ENCODE data around the gene ZC3H7A. TPM values are rescaled to one million over a fixed set of nuclear protein-coding genes. Genes with fewer than 3 reads are reported as not detected.

ZC3H7A gene
- total and polyA plus RNA-seq, 2 of the 13 experiments (the other 11 are each of a cell fraction or from before 2014, with no cell fraction given): 29.2 to 36.8 TPM

DNA sequence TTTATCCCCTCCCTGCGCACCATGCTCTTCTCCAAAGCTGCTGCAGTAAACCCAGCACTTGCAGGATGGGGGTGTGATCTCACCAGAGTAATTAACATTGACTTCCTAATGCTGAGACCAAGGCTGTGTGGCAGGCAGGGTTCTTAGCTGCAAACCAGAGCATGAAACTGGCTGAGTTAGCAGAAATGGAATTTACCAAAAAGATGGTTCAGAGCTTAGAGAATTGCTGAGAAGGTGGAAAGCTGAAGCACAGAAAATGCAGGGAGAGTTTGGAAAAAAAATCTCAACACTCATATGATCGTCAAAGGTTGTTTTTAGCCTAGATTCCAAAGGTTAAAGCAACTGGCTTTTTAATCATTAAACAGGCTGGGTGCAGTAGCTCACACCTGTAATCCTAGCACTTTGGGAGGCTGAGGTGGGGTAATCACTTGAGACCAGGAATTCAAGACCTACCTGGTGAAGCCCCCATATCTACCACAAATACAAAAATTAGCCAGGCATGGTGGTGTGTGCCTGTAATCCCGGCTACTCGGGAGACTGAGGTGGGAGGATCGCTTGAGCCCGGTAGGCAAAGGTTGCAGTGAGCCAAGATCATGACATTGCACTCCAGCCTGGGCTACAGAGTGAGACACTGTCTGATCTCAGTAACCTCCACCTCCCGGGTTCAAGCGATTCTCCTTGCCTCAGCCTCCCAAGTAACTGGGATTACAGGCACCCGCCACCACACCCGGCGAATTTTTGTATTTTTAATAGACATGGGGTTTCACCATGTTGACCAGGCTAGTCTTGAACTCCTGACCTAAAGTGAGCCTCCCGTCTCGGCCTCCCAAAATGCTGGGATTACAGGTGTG, 48.4 kb downstream of the ZC3H7A start (continued):
- TF ChIP-seq, protein P1, sequence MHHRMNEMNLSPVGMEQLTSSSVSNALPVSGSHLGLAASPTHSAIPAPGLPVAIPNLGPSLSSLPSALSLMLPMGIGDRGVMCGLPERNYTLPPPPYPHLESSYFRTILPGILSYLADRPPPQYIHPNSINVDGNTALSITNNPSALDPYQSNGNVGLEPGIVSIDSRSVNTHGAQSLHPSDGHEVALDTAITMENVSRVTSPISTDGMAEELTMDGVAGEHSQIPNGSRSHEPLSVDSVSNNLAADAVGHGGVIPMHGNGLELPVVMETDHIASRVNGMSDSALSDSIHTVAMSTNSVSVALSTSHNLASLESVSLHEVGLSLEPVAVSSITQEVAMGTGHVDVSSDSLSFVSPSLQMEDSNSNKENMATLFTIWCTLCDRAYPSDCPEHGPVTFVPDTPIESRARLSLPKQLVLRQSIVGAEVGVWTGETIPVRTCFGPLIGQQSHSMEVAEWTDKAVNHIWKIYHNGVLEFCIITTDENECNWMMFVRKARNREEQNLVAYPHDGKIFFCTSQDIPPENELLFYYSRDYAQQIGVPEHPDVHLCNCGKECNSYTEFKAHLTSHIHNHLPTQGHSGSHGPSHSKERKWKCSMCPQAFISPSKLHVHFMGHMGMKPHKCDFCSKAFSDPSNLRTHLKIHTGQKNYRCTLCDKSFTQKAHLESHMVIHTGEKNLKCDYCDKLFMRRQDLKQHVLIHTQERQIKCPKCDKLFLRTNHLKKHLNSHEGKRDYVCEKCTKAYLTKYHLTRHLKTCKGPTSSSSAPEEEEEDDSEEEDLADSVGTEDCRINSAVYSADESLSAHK (CRISPR knock-in tag; IDR thresholded peaks at IDR 0.05; ENCODE audit: borderline replicate concordance): no peak
- TF ChIP-seq ZNF230 (CRISPR knock-in tag; IDR thresholded peaks at IDR 0.05) (no peak), ZNF83 (CRISPR knock-in tag; IDR thresholded peaks at IDR 0.05; ENCODE audit: borderline replicate concordance) (0 out of 2 replicates have a peak, but pooled peaks have one; percentile 62), ZMYM3 (CRISPR knock-in tag; IDR thresholded peaks at IDR 0.05) (peak; percentile 97), PRPF4 (IDR thresholded peaks at IDR 0.05; ENCODE audit: low read depth, low read length, poor library complexity, severe bottlenecking) (no peak), ZNF264 (CRISPR knock-in tag; IDR thresholded peaks at IDR 0.05) (peak; percentile 84; the same call in 1 of the 2 replicates), SAFB2 (CRISPR knock-in tag; IDR thresholded peaks at IDR 0.05; ENCODE audit: borderline replicate concordance, low read depth) (no peak), NR2F2 (IDR thresholded peaks at IDR 0.05; ENCODE audit: borderline replicate concordance, low read depth) (no peak), HES4 (CRISPR knock-in tag; IDR thresholded peaks at IDR 0.05; ENCODE audit: borderline replicate concordance) (no peak), ZFP37 (CRISPR knock-in tag; IDR thresholded peaks at IDR 0.05; ENCODE audit: borderline replicate concordance) (peak; percentile 67; the same call in 1 of the 2 replicates)
- TF ChIP-seq, protein P2, sequence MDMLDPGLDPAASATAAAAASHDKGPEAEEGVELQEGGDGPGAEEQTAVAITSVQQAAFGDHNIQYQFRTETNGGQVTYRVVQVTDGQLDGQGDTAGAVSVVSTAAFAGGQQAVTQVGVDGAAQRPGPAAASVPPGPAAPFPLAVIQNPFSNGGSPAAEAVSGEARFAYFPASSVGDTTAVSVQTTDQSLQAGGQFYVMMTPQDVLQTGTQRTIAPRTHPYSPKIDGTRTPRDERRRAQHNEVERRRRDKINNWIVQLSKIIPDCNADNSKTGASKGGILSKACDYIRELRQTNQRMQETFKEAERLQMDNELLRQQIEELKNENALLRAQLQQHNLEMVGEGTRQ (IDR thresholded peaks at IDR 0.05; ENCODE audit: low read depth, low read length): no peak
- TF ChIP-seq, protein P2 (CRISPR knock-in tag; IDR thresholded peaks at IDR 0.05; ENCODE audit: borderline replicate concordance): 0 out of 2 replicates have a peak, but pooled peaks have one; percentile 16
- TF ChIP-seq, protein P3, sequence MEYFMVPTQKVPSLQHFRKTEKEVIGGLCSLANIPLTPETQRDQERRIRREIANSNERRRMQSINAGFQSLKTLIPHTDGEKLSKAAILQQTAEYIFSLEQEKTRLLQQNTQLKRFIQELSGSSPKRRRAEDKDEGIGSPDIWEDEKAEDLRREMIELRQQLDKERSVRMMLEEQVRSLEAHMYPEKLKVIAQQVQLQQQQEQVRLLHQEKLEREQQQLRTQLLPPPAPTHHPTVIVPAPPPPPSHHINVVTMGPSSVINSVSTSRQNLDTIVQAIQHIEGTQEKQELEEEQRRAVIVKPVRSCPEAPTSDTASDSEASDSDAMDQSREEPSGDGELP (IDR thresholded peaks at IDR 0.05; ENCODE audit: borderline replicate concordance, low read depth): peak; percentile 88
- TF ChIP-seq, protein P4, sequence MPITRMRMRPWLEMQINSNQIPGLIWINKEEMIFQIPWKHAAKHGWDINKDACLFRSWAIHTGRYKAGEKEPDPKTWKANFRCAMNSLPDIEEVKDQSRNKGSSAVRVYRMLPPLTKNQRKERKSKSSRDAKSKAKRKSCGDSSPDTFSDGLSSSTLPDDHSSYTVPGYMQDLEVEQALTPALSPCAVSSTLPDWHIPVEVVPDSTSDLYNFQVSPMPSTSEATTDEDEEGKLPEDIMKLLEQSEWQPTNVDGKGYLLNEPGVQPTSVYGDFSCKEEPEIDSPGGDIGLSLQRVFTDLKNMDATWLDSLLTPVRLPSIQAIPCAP (CRISPR knock-in tag; IDR thresholded peaks at IDR 0.05; ENCODE audit: low read depth): no peak
- TF ChIP-seq, protein P5, sequence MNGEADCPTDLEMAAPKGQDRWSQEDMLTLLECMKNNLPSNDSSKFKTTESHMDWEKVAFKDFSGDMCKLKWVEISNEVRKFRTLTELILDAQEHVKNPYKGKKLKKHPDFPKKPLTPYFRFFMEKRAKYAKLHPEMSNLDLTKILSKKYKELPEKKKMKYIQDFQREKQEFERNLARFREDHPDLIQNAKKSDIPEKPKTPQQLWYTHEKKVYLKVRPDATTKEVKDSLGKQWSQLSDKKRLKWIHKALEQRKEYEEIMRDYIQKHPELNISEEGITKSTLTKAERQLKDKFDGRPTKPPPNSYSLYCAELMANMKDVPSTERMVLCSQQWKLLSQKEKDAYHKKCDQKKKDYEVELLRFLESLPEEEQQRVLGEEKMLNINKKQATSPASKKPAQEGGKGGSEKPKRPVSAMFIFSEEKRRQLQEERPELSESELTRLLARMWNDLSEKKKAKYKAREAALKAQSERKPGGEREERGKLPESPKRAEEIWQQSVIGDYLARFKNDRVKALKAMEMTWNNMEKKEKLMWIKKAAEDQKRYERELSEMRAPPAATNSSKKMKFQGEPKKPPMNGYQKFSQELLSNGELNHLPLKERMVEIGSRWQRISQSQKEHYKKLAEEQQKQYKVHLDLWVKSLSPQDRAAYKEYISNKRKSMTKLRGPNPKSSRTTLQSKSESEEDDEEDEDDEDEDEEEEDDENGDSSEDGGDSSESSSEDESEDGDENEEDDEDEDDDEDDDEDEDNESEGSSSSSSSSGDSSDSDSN (CRISPR knock-in tag; IDR thresholded peaks at IDR 0.05): no peak; the same call in 1 of the 2 replicates

Data from HepG2 (cell line).